ENCODE data around the gene DIPK1B. TPM values are rescaled to one million over a fixed set of nuclear protein-coding genes. Genes with fewer than 3 reads are reported as not detected.

The DIPK1B gene
- polyA plus RNA-seq, 2 donors = 1.6 to 2.5 TPM

GRCh38 chr9:136746621-136747020, 34.2 kb downstream of the DIPK1B start:
- Histone ChIP-seq H3K4me1 (ENCODE audit: control insufficient read depth in 2 of 2, insufficient read depth in 2 of 2, low read length in 1 of 2) (peaks cover 8 to 9% of the 10 kb centered on the region in 2 donors), H3K27me3 (ENCODE audit: control insufficient read depth in 1 of 2, insufficient read depth in 2 of 2, low read length in 2 of 2) (no peaks in the 10 kb centered on the region), H3K27ac (ENCODE audit: low read depth in 2 of 2, low read length in 1 of 2) (no peak overlapping the region), H3K36me3 (ENCODE audit: control insufficient read depth in 2 of 2, insufficient read depth in 2 of 2, low read length in 1 of 2) (no peaks in the 10 kb centered on the region), H3K4me3 (ENCODE audit: low read depth in 1 of 2, low read length in 2 of 2) (no peak overlapping the region), H3K9me3 (ENCODE audit: control insufficient read depth in 2 of 2, insufficient read depth in 1 of 2, low read depth in 1 of 2, low read length in 1 of 2) (peaks cover 0 to 2% of the 10 kb centered on the region in 2 donors)
- 87 to 89% methylated on average over 16 to 18 of the region's 18 CpGs for WGBS, 2 donors

GRCh38 chr9:136747161-136748060, 35.0 kb downstream of the DIPK1B start:
- no peak overlapping the region for H3K27ac ChIP-seq (ENCODE audit: low read depth in 2 of 2, low read length in 1 of 2)
- no peaks in the 10 kb centered on the region for H3K36me3 ChIP-seq (ENCODE audit: control insufficient read depth in 2 of 2, insufficient read depth in 2 of 2, low read length in 1 of 2)
- no peak overlapping the region for H3K4me3 ChIP-seq (ENCODE audit: low read depth in 1 of 2, low read length in 2 of 2)
- WGBS, 2 donors = 85 to 88% methylated on average over 22 of the region's 22 CpGs
- peaks cover 6 to 7% of the 10 kb centered on the region in 2 donors for H3K4me1 ChIP-seq (ENCODE audit: control insufficient read depth in 2 of 2, insufficient read depth in 2 of 2, low read length in 1 of 2)
- peaks cover 0 to 6% of the 10 kb centered on the region in 2 donors for H3K9me3 ChIP-seq (ENCODE audit: control insufficient read depth in 2 of 2, insufficient read depth in 1 of 2, low read depth in 1 of 2, low read length in 1 of 2)
- no peaks in the 10 kb centered on the region for H3K27me3 ChIP-seq (ENCODE audit: control insufficient read depth in 1 of 2, insufficient read depth in 2 of 2, low read length in 2 of 2)

GRCh38 chr9:136748201-136748600, 35.8 kb downstream of the DIPK1B start, which contains the start of gene LCN6:
LCN6 (minus strand) TSS chr9:136748525; CDS start chr9:136748483, 42 bp downstream.
- H3K4me3 ChIP-seq (ENCODE audit: low read depth in 1 of 2, low read length in 2 of 2) = no peak within 1 kb of the TSS
- H3K27ac ChIP-seq (ENCODE audit: low read depth in 2 of 2, low read length in 1 of 2) = peak within 1 kb of the TSS in 1 of 2 donors; percentile 18
- no peaks in the 10 kb centered on the region for H3K36me3 ChIP-seq (ENCODE audit: control insufficient read depth in 2 of 2, insufficient read depth in 2 of 2, low read length in 1 of 2)
- peaks cover 2 to 4% of the 10 kb centered on the region in 2 donors for H3K4me1 ChIP-seq (ENCODE audit: control insufficient read depth in 2 of 2, insufficient read depth in 2 of 2, low read length in 1 of 2)
- peaks cover 0 to 6% of the 10 kb centered on the region in 2 donors for H3K9me3 ChIP-seq (ENCODE audit: control insufficient read depth in 2 of 2, insufficient read depth in 1 of 2, low read depth in 1 of 2, low read length in 1 of 2)
- no peaks in the 10 kb centered on the region for H3K27me3 ChIP-seq (ENCODE audit: control insufficient read depth in 1 of 2, insufficient read depth in 2 of 2, low read length in 2 of 2)
- WGBS, 2 donors = 73 to 76% methylated on average over 8 of the region's 8 CpGs

- no peaks in the 10 kb centered on the region for H3K36me3 ChIP-seq (ENCODE audit: control insufficient read depth in 2 of 2, insufficient read depth in 2 of 2, low read length in 1 of 2)
- peaks cover 0 to 6% of the 10 kb centered on the region in 2 donors for H3K9me3 ChIP-seq (ENCODE audit: control insufficient read depth in 2 of 2, insufficient read depth in 1 of 2, low read depth in 1 of 2, low read length in 1 of 2)
- H3K4me1 ChIP-seq (ENCODE audit: control insufficient read depth in 2 of 2, insufficient read depth in 2 of 2, low read length in 1 of 2) = peaks cover 0 to 1% of the 10 kb centered on the region in 2 donors
- no peaks in the 10 kb centered on the region for H3K27me3 ChIP-seq (ENCODE audit: control insufficient read depth in 1 of 2, insufficient read depth in 2 of 2, low read length in 2 of 2)
- WGBS, 2 donors = 73 to 79% methylated on average over 21 of the region's 21 CpGs
- H3K4me3 ChIP-seq (ENCODE audit: low read depth in 1 of 2, low read length in 2 of 2) = no peak overlapping the region
- H3K27ac ChIP-seq (ENCODE audit: low read depth in 2 of 2, low read length in 1 of 2) = no peak overlapping the region
Observed at GRCh38 chr9:136748666-136749611, 36.6 kb downstream of the DIPK1B start.

- H3K27ac ChIP-seq (ENCODE audit: low read depth in 2 of 2, low read length in 1 of 2) = no peak overlapping the region
- no peak overlapping the region for H3K4me3 ChIP-seq (ENCODE audit: low read depth in 1 of 2, low read length in 2 of 2)
- H3K27me3 ChIP-seq (ENCODE audit: control insufficient read depth in 1 of 2, insufficient read depth in 2 of 2, low read length in 2 of 2) = no peaks in the 10 kb centered on the region
- H3K4me1 ChIP-seq (ENCODE audit: control insufficient read depth in 2 of 2, insufficient read depth in 2 of 2, low read length in 1 of 2) = peaks cover 0 to 1% of the 10 kb centered on the region in 2 donors
- H3K36me3 ChIP-seq (ENCODE audit: control insufficient read depth in 2 of 2, insufficient read depth in 2 of 2, low read length in 1 of 2) = no peaks in the 10 kb centered on the region
- WGBS, 2 donors = 34 to 44% methylated on average over 2 of the region's 2 CpGs
- peaks cover 0 to 9% of the 10 kb centered on the region in 2 donors for H3K9me3 ChIP-seq (ENCODE audit: control insufficient read depth in 2 of 2, insufficient read depth in 1 of 2, low read depth in 1 of 2, low read length in 1 of 2)
Observed at GRCh38 chr9:136750526-136750925, 38.2 kb downstream of the DIPK1B start.

- WGBS, 2 donors = 84% methylated on average over 1 of the region's 1 CpG
- no peaks in the 10 kb centered on the region for H3K27me3 ChIP-seq (ENCODE audit: control insufficient read depth in 1 of 2, insufficient read depth in 2 of 2, low read length in 2 of 2)
- no peak overlapping the region for H3K27ac ChIP-seq (ENCODE audit: low read depth in 2 of 2, low read length in 1 of 2)
- H3K9me3 ChIP-seq (ENCODE audit: control insufficient read depth in 2 of 2, insufficient read depth in 1 of 2, low read depth in 1 of 2, low read length in 1 of 2) = peaks cover 3 to 15% of the 10 kb centered on the region in 2 donors
- no peak overlapping the region for H3K4me3 ChIP-seq (ENCODE audit: low read depth in 1 of 2, low read length in 2 of 2)
- H3K4me1 ChIP-seq (ENCODE audit: control insufficient read depth in 2 of 2, insufficient read depth in 2 of 2, low read length in 1 of 2) = peaks cover 0 to 1% of the 10 kb centered on the region in 2 donors
- no peaks in the 10 kb centered on the region for H3K36me3 ChIP-seq (ENCODE audit: control insufficient read depth in 2 of 2, insufficient read depth in 2 of 2, low read length in 1 of 2)
Observed at GRCh38 chr9:136751244-136751643, 38.9 kb downstream of the DIPK1B start.

GRCh38 chr9:136751814-136752213, 39.4 kb downstream of the DIPK1B start:
- no peaks in the 10 kb centered on the region for H3K4me1 ChIP-seq (ENCODE audit: control insufficient read depth in 2 of 2, insufficient read depth in 2 of 2, low read length in 1 of 2)
- H3K9me3 ChIP-seq (ENCODE audit: control insufficient read depth in 2 of 2, insufficient read depth in 1 of 2, low read depth in 1 of 2, low read length in 1 of 2) = peaks cover 4 to 17% of the 10 kb centered on the region in 2 donors
- no peak overlapping the region for H3K27ac ChIP-seq (ENCODE audit: low read depth in 2 of 2, low read length in 1 of 2)
- H3K36me3 ChIP-seq (ENCODE audit: control insufficient read depth in 2 of 2, insufficient read depth in 2 of 2, low read length in 1 of 2) = no peaks in the 10 kb centered on the region
- H3K27me3 ChIP-seq (ENCODE audit: control insufficient read depth in 1 of 2, insufficient read depth in 2 of 2, low read length in 2 of 2) = no peaks in the 10 kb centered on the region
- no peak overlapping the region for H3K4me3 ChIP-seq (ENCODE audit: low read depth in 1 of 2, low read length in 2 of 2)

- Histone ChIP-seq H3K27me3 (ENCODE audit: control insufficient read depth in 1 of 2, insufficient read depth in 2 of 2, low read length in 2 of 2) (no peaks in the 10 kb centered on the region), H3K27ac (ENCODE audit: low read depth in 2 of 2, low read length in 1 of 2) (no peak overlapping the region), H3K4me1 (ENCODE audit: control insufficient read depth in 2 of 2, insufficient read depth in 2 of 2, low read length in 1 of 2) (no peaks in the 10 kb centered on the region), H3K9me3 (ENCODE audit: control insufficient read depth in 2 of 2, insufficient read depth in 1 of 2, low read depth in 1 of 2, low read length in 1 of 2) (peaks cover 4 to 17% of the 10 kb centered on the region in 2 donors), H3K4me3 (ENCODE audit: low read depth in 1 of 2, low read length in 2 of 2) (no peak overlapping the region), H3K36me3 (ENCODE audit: control insufficient read depth in 2 of 2, insufficient read depth in 2 of 2, low read length in 1 of 2) (no peaks in the 10 kb centered on the region)
- WGBS, 2 donors = 88 to 89% methylated on average over 31 of the region's 31 CpGs
Observed at GRCh38 chr9:136753371-136754058, 41.1 kb downstream of the DIPK1B start.

GRCh38 chr9:136754059-136754572, 41.7 kb downstream of the DIPK1B start:
- peaks cover 4 to 17% of the 10 kb centered on the region in 2 donors for H3K9me3 ChIP-seq (ENCODE audit: control insufficient read depth in 2 of 2, insufficient read depth in 1 of 2, low read depth in 1 of 2, low read length in 1 of 2)
- no peaks in the 10 kb centered on the region for H3K27me3 ChIP-seq (ENCODE audit: control insufficient read depth in 1 of 2, insufficient read depth in 2 of 2, low read length in 2 of 2)
- H3K27ac ChIP-seq (ENCODE audit: low read depth in 2 of 2, low read length in 1 of 2) = no peak overlapping the region
- no peak overlapping the region for H3K4me3 ChIP-seq (ENCODE audit: low read depth in 1 of 2, low read length in 2 of 2)
- H3K36me3 ChIP-seq (ENCODE audit: control insufficient read depth in 2 of 2, insufficient read depth in 2 of 2, low read length in 1 of 2) = no peaks in the 10 kb centered on the region
- no peaks in the 10 kb centered on the region for H3K4me1 ChIP-seq (ENCODE audit: control insufficient read depth in 2 of 2, insufficient read depth in 2 of 2, low read length in 1 of 2)
- 71 to 74% methylated on average over 15 to 17 of the region's 17 CpGs for WGBS, 2 donors
